ENCODE data around the gene HIPK2. TPM values are rescaled to one million over a fixed set of nuclear protein-coding genes. Genes with fewer than 3 reads are reported as not detected.

The HIPK2 gene
- total RNA-seq, 1 donor from 2014 or later = 61.5 TPM

GRCh38 chr7:139720186-139720585 is 57.6 kb downstream of the HIPK2 start:
- no peak for DNase-seq (ENCODE audit: low read depth, low spot score)
- H3K27me3 Mint-ChIP-seq (ENCODE audit: low read depth) = no peaks in the 10 kb centered on the region
- peaks cover 19% of the 10 kb centered on the region for H3K36me3 Mint-ChIP-seq (ENCODE audit: low read depth)
- no peak for TF ChIP-seq CTCF (conservative IDR thresholded peaks at IDR 0.05)
- no peak overlapping the region for H3K27ac Mint-ChIP-seq (ENCODE audit: unreplicated experiment)
- no peaks in the 10 kb centered on the region for H3K9me3 Mint-ChIP-seq
- no peak overlapping the region for H3K4me3 Mint-ChIP-seq
- H3K4me1 Mint-ChIP-seq = peaks cover 4% of the 10 kb centered on the region

DNA sequence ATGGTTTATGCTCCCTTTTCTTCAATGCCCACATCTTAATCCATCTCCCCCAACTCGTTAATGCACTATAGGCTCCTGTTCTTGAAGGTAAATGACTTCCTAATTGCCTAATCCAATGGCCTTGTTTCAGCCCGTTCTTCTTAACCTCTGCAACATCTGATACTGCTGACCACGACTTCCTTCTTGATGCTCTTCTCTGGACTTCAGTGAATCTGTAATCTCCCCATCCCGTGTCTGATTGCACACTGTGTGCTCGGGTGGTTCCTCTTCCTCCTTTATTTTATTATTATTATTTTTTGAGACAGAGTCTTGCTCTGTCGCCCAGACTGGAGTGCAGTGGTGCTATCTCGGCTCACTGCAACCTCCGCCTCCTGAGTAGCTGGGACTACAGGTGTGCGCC is 58.9 kb downstream of the HIPK2 start:
- peaks cover 16% of the 10 kb centered on the region for H3K4me1 Mint-ChIP-seq
- no peaks in the 10 kb centered on the region for H3K27me3 Mint-ChIP-seq (ENCODE audit: low read depth)
- H3K9me3 Mint-ChIP-seq = no peaks in the 10 kb centered on the region
- H3K27ac Mint-ChIP-seq (ENCODE audit: unreplicated experiment) = no peak overlapping the region
- TF ChIP-seq CTCF (conservative IDR thresholded peaks at IDR 0.05) = no peak
- peaks cover 21% of the 10 kb centered on the region for H3K36me3 Mint-ChIP-seq (ENCODE audit: low read depth)
- DNase-seq (ENCODE audit: low read depth, low spot score) = no peak
- H3K4me3 Mint-ChIP-seq = no peak overlapping the region

DNA sequence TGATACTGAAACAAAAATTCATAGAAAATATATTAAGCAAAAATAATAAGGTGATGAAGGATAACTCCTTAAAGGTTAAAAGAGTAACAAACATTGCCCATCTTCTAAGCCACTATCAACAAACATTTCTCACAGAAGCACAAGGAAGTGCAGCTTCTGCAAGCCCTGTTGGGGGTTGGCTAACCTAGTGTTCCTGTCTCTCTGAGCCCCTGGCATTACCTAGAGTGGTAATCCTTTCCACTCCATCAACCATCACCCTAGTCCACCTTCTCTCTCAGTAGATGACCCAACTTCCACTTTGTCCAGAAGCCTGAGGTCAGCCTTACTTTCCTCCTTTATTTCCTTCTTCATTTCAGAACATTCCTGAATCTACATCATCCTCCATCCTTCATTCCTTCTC is 59.7 kb downstream of the HIPK2 start:
- Mint-ChIP-seq H3K27me3 (ENCODE audit: low read depth) (no peaks in the 10 kb centered on the region), H3K4me3 (no peak overlapping the region), H3K27ac (ENCODE audit: unreplicated experiment) (no peak overlapping the region), H3K9me3 (no peaks in the 10 kb centered on the region), H3K36me3 (ENCODE audit: low read depth) (peaks cover 21% of the 10 kb centered on the region), H3K4me1 (peaks cover 16% of the 10 kb centered on the region)
- no peak for DNase-seq (ENCODE audit: low read depth, low spot score)
- no peak for TF ChIP-seq CTCF (conservative IDR thresholded peaks at IDR 0.05)

DNA sequence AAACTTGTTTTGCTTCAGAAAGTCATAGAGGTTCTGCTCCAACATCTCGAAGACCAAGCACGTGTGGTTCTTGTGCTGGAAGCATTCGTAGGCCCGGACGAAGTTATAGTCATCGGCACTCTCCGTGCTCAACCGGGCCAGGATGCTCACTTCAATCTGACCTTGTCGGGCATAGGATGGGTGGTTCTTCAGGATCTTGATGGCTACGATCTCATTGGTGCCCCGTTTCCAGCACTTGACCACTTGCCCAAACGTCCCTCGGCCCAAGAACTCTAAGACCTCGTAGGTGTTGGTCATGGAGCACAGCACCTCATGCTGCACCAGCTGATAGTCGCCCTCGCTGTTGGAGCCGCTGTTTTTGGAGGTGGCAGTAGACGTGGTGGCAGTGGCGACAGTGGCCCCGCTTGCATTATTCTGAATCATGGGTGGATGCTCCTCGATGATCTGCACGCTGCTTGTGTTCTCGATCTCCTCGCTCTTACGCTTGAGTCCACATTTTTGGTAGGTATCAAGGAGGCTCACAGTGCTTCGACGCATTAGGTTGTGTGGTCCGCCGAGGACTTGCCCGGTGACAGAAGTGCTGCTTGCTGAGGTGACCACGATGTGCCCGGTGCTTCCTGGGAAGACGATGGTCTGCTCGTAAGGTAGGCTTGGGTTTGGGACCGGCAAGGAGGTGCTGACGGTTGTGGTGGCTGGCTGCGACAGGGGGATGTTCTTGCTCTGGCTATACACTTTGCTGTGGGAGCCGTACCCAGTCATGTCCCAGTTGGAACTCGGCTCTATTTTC is 61.4 kb downstream of the HIPK2 start:
- Mint-ChIP-seq H3K9me3 (no peaks in the 10 kb centered on the region), H3K27ac (ENCODE audit: unreplicated experiment) (no peak overlapping the region), H3K4me1 (peaks cover 27% of the 10 kb centered on the region), H3K27me3 (ENCODE audit: low read depth) (no peaks in the 10 kb centered on the region), H3K36me3 (ENCODE audit: low read depth) (peaks cover 21% of the 10 kb centered on the region), H3K4me3 (no peak overlapping the region)
- no peak for TF ChIP-seq CTCF (conservative IDR thresholded peaks at IDR 0.05)
- DNase-seq (ENCODE audit: low read depth, low spot score) = no peak

GRCh38 chr7:139715194-139715815 is 62.5 kb downstream of the HIPK2 start:
- TF ChIP-seq CTCF (conservative IDR thresholded peaks at IDR 0.05) = no peak
- H3K4me3 Mint-ChIP-seq = no peak overlapping the region
- no peak overlapping the region for H3K27ac Mint-ChIP-seq (ENCODE audit: unreplicated experiment)
- no peak for DNase-seq (ENCODE audit: low read depth, low spot score)
- H3K4me1 Mint-ChIP-seq = peaks cover 33% of the 10 kb centered on the region
- no peaks in the 10 kb centered on the region for H3K9me3 Mint-ChIP-seq
- H3K36me3 Mint-ChIP-seq (ENCODE audit: low read depth) = peaks cover 25% of the 10 kb centered on the region
- H3K27me3 Mint-ChIP-seq (ENCODE audit: low read depth) = no peaks in the 10 kb centered on the region
